SK-N-SH treated with all-trans-retinoic acid at 6 μM for 48 hours (cell line): Measurements from ENCODE around the gene CTNNA3.

Source experiments
- ARNTL ChIP-seq: fragments of 450-650 bp; formaldehyde crosslinking; IDR thresholded peaks from 2 replicates; pipeline ENCODE4 v1.5.0; 2020; ENCODE audit warnings: low read depth, mild to moderate bottlenecking, moderate library complexity, borderline replicate concordance
- BACH2 ChIP-seq: fragments of 250-450 bp; sonication (Bioruptor Pico); IDR thresholded peaks from 2 replicates; pipeline ENCODE4 v1.9.0; 2021; ENCODE audit warnings: mild to moderate bottlenecking, borderline replicate concordance
- CREB5 ChIP-seq: fragments of 250-450 bp; sonication (Bioruptor Pico); IDR thresholded peaks from 2 replicates; pipeline ENCODE4 v1.5.1; 2020; ENCODE audit warnings: low read depth, mild to moderate bottlenecking, moderate library complexity
- CSDC2 ChIP-seq: fragments of 250-450 bp; sonication (Bioruptor Pico); IDR thresholded peaks from 2 replicates; pipeline ENCODE4 v1.5.0; 2020; ENCODE audit warnings: mild to moderate bottlenecking, moderate library complexity
- CSRNP3 ChIP-seq: fragments of 250-450 bp; sonication (Bioruptor Pico); IDR thresholded peaks from 2 replicates; pipeline ENCODE4 v1.5.1; 2021; ENCODE audit warnings: mild to moderate bottlenecking, moderate library complexity
- PATZ1 ChIP-seq: fragments of 250-450 bp; sonication (Bioruptor Pico); IDR thresholded peaks from 2 replicates; pipeline ENCODE4 v1.8.0; 2020; ENCODE audit warnings: mild to moderate bottlenecking, moderate library complexity, borderline replicate concordance
- RARB ChIP-seq: fragments of 250-450 bp; sonication (Bioruptor Pico); IDR thresholded peaks from 2 replicates; pipeline ENCODE4 v1.8.0; 2021; ENCODE audit warnings: mild to moderate bottlenecking, moderate library complexity
- TCF4 ChIP-seq: fragments of 250-450 bp; sonication (Bioruptor Pico); IDR thresholded peaks from 2 replicates; pipeline ENCODE4 v1.8.0; 2021; ENCODE audit warnings: mild to moderate bottlenecking, moderate library complexity, borderline replicate concordance
- TSHZ2 ChIP-seq: fragments of 250-450 bp; sonication (Bioruptor Pico); IDR thresholded peaks from 2 replicates; pipeline ENCODE4 v1.5.0; 2020; ENCODE audit warnings: mild to moderate bottlenecking, moderate library complexity
- ZFP3 ChIP-seq: fragments of 250-450 bp; sonication (Bioruptor Pico); IDR thresholded peaks from 2 replicates; pipeline ENCODE4 v1.5.0; 2020; ENCODE audit warnings: mild to moderate bottlenecking, moderate library complexity
- ZFP30 ChIP-seq: fragments of 450-650 bp; formaldehyde crosslinking; IDR thresholded peaks from 2 replicates; pipeline ENCODE4 v1.5.0; 2022; ENCODE audit warnings: mild to moderate bottlenecking, moderate library complexity
- ZNF565 ChIP-seq: fragments of 450-650 bp; formaldehyde crosslinking; conservative IDR thresholded peaks from 2 replicates; pipeline ENCODE4 v1.5.0; 2020; ENCODE audit warnings: low read depth, mild to moderate bottlenecking, moderate library complexity

GRCh38 chr10:66353422-66353821 lies 1342.6 kb downstream of the CTNNA3 start:
- TF ChIP-seq CREB5 (no peak), ZFP3 (CRISPR knock-in tag) (no peak), ZNF565 (no peak), CSDC2 (no peak), RARB (no peak), BACH2 (CRISPR knock-in tag) (no peak), TSHZ2 (no peak), PATZ1 (no peak), ZFP30 (CRISPR knock-in tag) (no peak), ARNTL (CRISPR knock-in tag) (no peak), TCF4 (CRISPR knock-in tag) (no peak), CSRNP3 (CRISPR knock-in tag) (no peak)
